GM12878 (cell line): Measurements from ENCODE around the gene EHBP1L1. TPM values are rescaled to one million over a fixed set of nuclear protein-coding genes. Genes with fewer than 3 reads are reported as not detected.

Source experiments
- CUX1 ChIP-seq: IDR thresholded peaks from 2 replicates; pipeline ENCODE4 v1.6.1; 2012; ENCODE audit warnings: improper control_type of control experiment, low read depth, low read length; ENCODE audit not compliant: insufficient replicate concordance
- EZH2 ChIP-seq: IDR thresholded peaks from 2 replicates; pipeline ENCODE4 v1.6.1; 2012; ENCODE audit warnings: low read depth, mild to moderate bottlenecking, control low read depth, inconsistent platforms, low read length, borderline replicate concordance; ENCODE audit not compliant: control insufficient read depth
- GABPA ChIP-seq: IDR thresholded peaks from 2 replicates; pipeline ENCODE4 v1.6.1; 2014; ENCODE audit warnings: antibody characterized with exemption, low read depth, mild to moderate bottlenecking, inconsistent platforms
- HDGF ChIP-seq: fragments of 450-650 bp; IDR thresholded peaks from 2 replicates; pipeline ENCODE4 v1.6.1; 2016; ENCODE audit warnings: antibody characterized with exemption
- IKZF2 ChIP-seq, 2 experiments: fragments of 450-650 bp; IDR thresholded peaks; 2 replicates each; pipeline ENCODE4 v1.6.1; 2017; ENCODE audit warnings: mild to moderate bottlenecking in 2 of 2, moderate library complexity in 2 of 2
- MXI1 ChIP-seq: fragments of 150-350 bp; IDR thresholded peaks from 2 replicates; pipeline ENCODE4 v1.6.1; 2011; ENCODE audit warnings: low read depth, mild to moderate bottlenecking, inconsistent platforms, low read length, improper control_type of control experiment
- POLR2AphosphoS5 ChIP-seq: IDR thresholded peaks from 2 replicates; pipeline ENCODE4 v1.6.1; 2011; ENCODE audit warnings: mild to moderate bottlenecking, low read length, inconsistent platforms
- REST ChIP-seq: IDR thresholded peaks from 2 replicates; pipeline ENCODE4 v1.6.1; 2012; ENCODE audit warnings: mild to moderate bottlenecking, low read depth, low read length
- SIX5 ChIP-seq: IDR thresholded peaks from 2 replicates; pipeline ENCODE4 v1.6.1; 2011; ENCODE audit warnings: mild to moderate bottlenecking, low read depth, low read length, moderate library complexity; ENCODE audit not compliant: severe bottlenecking
- SKIL ChIP-seq: fragments of 450-650 bp; IDR thresholded peaks from 2 replicates; pipeline ENCODE4 v1.6.1; 2017; ENCODE audit warnings: mild to moderate bottlenecking, low read depth, inconsistent platforms; ENCODE audit not compliant: poor library complexity, severe bottlenecking
- SMARCA5 ChIP-seq: fragments of 450-650 bp; IDR thresholded peaks from 2 replicates; pipeline ENCODE4 v1.6.1; 2017; ENCODE audit warnings: mild to moderate bottlenecking
- SPI1 ChIP-seq: IDR thresholded peaks from 2 replicates; pipeline ENCODE4 v1.6.1; 2011; ENCODE audit warnings: low read depth, mild to moderate bottlenecking, low read length, moderate library complexity, borderline replicate concordance; ENCODE audit not compliant: insufficient read depth
- SUPT20H ChIP-seq: IDR thresholded peaks from 2 replicates; pipeline ENCODE4 v1.6.1; 2011; ENCODE audit warnings: low read depth, mild to moderate bottlenecking, low read length, moderate library complexity, borderline replicate concordance; ENCODE audit not compliant: control insufficient read depth
- TBL1XR1 ChIP-seq: IDR thresholded peaks from 2 replicates; pipeline ENCODE4 v1.6.1; 2012; ENCODE audit warnings: low read depth, low read length, improper control_type of control experiment
- ZNF207 ChIP-seq: fragments of 450-650 bp; IDR thresholded peaks from 2 replicates; pipeline ENCODE4 v1.6.1; 2014; ENCODE audit warnings: antibody characterized with exemption, mild to moderate bottlenecking, borderline replicate concordance
- polyA plus RNA-seq, 11 experiments: library from polyadenylated mRNA; depleted of rRNA in 4 of 11; unstranded in 6 of 11; stranded (reverse) in 5 of 11; fragments of >200 nt; fragmentation: Nextera tagmentation in 4 of 11; fragmentation: Illumina TruSeq in 1 of 11; extraction: Ambion mirVana in 4 of 11; extraction: Trizol in 1 of 11; gene quantifications; 1 replicate in 1 of 11; 2 replicates in 10 of 11; pipeline versions ENCODE4 v1.2.1 to v1.2.3, GENCODE V29; 2011 to 2016; ENCODE audit warnings: inconsistent platforms in 2 of 11, missing spikeins in 2 of 11, low read depth in 1 of 11
- total RNA-seq, 4 experiments: library from RNA; depleted of rRNA in 3 of 4; stranded (reverse); fragments of >200 nt in 3 of 4; fragmentation: Illumina TruSeq in 1 of 4; extraction: Trizol in 1 of 4; gene quantifications; 2 replicates each; pipeline versions ENCODE4 v1.2.1 to v1.2.3, GENCODE V29; 2013 to 2021
- TF ChIP-seq, protein P1 (sequence below): fragments of 450-650 bp; conservative IDR thresholded peaks from 2 replicates; pipeline ENCODE4 v1.6.1; 2017; ENCODE audit warnings: mild to moderate bottlenecking, moderate library complexity

Gene EHBP1L1
- total and polyA plus RNA-seq, 10 of the 15 experiments (the other 5 are each of a cell fraction or from before 2014, with no cell fraction given): 0.06 to 99.4 (median 32.7) TPM

GRCh38 chr11:65576232-65576866 is 496 bp downstream of the EHBP1L1 start (continued):
- TF ChIP-seq CUX1 (no peak), REST (no peak), ZNF207 (no peak), SIX5 (no peak), MXI1 (0 out of 2 replicates have a peak, but pooled peaks have one; percentile 1), IKZF2 (IDR thresholded peaks at IDR 0.05) (no peak), EZH2 (no peak), TBL1XR1 (0 out of 2 replicates have a peak, but pooled peaks have one; percentile 43), SMARCA5 (peak; percentile 18; the same call in 1 of the 2 replicates), POLR2AphosphoS5 (no peak), SUPT20H (no peak), HDGF (no peak), GABPA (no peak), SKIL (no peak), SPI1 (no peak)
- TF ChIP-seq, protein P1, sequence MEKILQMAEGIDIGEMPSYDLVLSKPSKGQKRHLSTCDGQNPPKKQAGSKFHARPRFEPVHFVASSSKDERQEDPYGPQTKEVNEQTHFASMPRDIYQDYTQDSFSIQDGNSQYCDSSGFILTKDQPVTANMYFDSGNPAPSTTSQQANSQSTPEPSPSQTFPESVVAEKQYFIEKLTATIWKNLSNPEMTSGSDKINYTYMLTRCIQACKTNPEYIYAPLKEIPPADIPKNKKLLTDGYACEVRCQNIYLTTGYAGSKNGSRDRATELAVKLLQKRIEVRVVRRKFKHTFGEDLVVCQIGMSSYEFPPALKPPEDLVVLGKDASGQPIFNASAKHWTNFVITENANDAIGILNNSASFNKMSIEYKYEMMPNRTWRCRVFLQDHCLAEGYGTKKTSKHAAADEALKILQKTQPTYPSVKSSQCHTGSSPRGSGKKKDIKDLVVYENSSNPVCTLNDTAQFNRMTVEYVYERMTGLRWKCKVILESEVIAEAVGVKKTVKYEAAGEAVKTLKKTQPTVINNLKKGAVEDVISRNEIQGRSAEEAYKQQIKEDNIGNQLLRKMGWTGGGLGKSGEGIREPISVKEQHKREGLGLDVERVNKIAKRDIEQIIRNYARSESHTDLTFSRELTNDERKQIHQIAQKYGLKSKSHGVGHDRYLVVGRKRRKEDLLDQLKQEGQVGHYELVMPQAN: peak; percentile 57
